ENCODE measurements around the gene SYT2. TPM values are rescaled to one million over a fixed set of nuclear protein-coding genes. Genes with fewer than 3 reads are reported as not detected.
A peak's percentile ranks its signal among the peaks of the same experiment; 100 is the strongest.

Gene SYT2
- total and polyA plus RNA-seq, 12 donors = under 0.01 to 0.07 (median 0.02) TPM; not detected in 9

- H3K27ac ChIP-seq = no peak overlapping the region
- ATAC-seq (no peak), DNase-seq (no peak)
- intact Hi-C loops (cut with DNase I) = no loop called here
- H3K4me3 ChIP-seq = no peak overlapping the region
- H3K27me3 ChIP-seq = peaks cover 0 to 100% (median 57%) of the 10 kb centered on the region in 7 donors
- no peaks in the 10 kb centered on the region for H3K9me3 ChIP-seq
- H3K36me3 ChIP-seq = no peaks in the 10 kb centered on the region
- TF ChIP-seq CTCF (IDR thresholded peaks at IDR 0.05) = no peak
- 74 to 80% methylated on average over 8 of the region's 8 CpGs for WGBS, 2 donors
- H3K4me1 ChIP-seq = no peaks in the 10 kb centered on the region
Observed at GRCh38 chr1:202658251-202658759, 51.9 kb downstream of the SYT2 start.

- Histone ChIP-seq H3K4me3 (no peak overlapping the region), H3K27me3 (peaks cover 0 to 100% (median 56%) of the 10 kb centered on the region in 7 donors), H3K9me3 (no peaks in the 10 kb centered on the region), H3K36me3 (no peaks in the 10 kb centered on the region), H3K4me1 (no peaks in the 10 kb centered on the region), H3K27ac (no peak overlapping the region)
- 35 to 48% methylated on average over 7 of the region's 7 CpGs for WGBS, 2 donors
- TF ChIP-seq CTCF (IDR thresholded peaks at IDR 0.05) = no peak
- DNase-seq (no peak), ATAC-seq (no peak)
- intact Hi-C loops (cut with DNase I) = no loop called here
Observed at GRCh38 chr1:202656951-202657646, 53.2 kb downstream of the SYT2 start.

- no peak overlapping the region for H3K4me3 ChIP-seq
- H3K4me1 ChIP-seq = no peaks in the 10 kb centered on the region
- peak in 7 of 9 donors; percentile 21 to 43 (median 25) for TF ChIP-seq CTCF (IDR thresholded peaks at IDR 0.05)
- no peak overlapping the region for H3K27ac ChIP-seq
- no peaks in the 10 kb centered on the region for H3K36me3 ChIP-seq
- H3K27me3 ChIP-seq = peaks cover 0 to 100% (median 53%) of the 10 kb centered on the region in 7 donors
- no peaks in the 10 kb centered on the region for H3K9me3 ChIP-seq
- DNase-seq (no peak), ATAC-seq (peak in 4 of 8 donors; percentile 40 to 45 (median 42))
- intact Hi-C loops (cut with DNase I) = no loop called here
- 49 to 54% methylated on average over 10 of the region's 10 CpGs for WGBS, 2 donors
Observed at GRCh38 chr1:202656057-202656456, 54.2 kb downstream of the SYT2 start.

- Histone ChIP-seq H3K9me3 (no peaks in the 10 kb centered on the region), H3K4me1 (no peaks in the 10 kb centered on the region), H3K36me3 (no peaks in the 10 kb centered on the region), H3K27me3 (peaks cover 0 to 100% (median 57%) of the 10 kb centered on the region in 7 donors), H3K27ac (no peak overlapping the region), H3K4me3 (no peak overlapping the region)
- DNase-seq = no peak
- ATAC-seq = no peak
- no peak for TF ChIP-seq CTCF (IDR thresholded peaks at IDR 0.05)
- 68% methylated on average over 6 of the region's 6 CpGs for WGBS, 2 donors
- intact Hi-C loops (cut with DNase I) = no loop called here
Observed at GRCh38 chr1:202654079-202654478, 56.2 kb downstream of the SYT2 start.
